Karpas-422 (cell line): ENCODE measurements around the gene ALDH8A1. TPM values are rescaled to one million over a fixed set of nuclear protein-coding genes. Genes with fewer than 3 reads are reported as not detected.

Source experiments
- DNase-seq: peaks from one replicate; pipeline ENCODE4 v3.0.0-alpha.2; 2015
- H2AFZ ChIP-seq: fragments of 200-600 bp; sonication (generic); 2 replicates; pipeline ENCODE4 v1.6.1; 2014; ENCODE audit warnings: antibody characterized with exemption, low read length, mixed read lengths
- H3K27ac ChIP-seq: fragments of 200-600 bp; sonication (generic); 2 replicates; pipeline ENCODE4 v1.5.1; 2014; ENCODE audit warnings: mild to moderate bottlenecking, low read length, moderate library complexity
- H3K27me3 ChIP-seq: fragments of 200-600 bp; sonication (generic); 2 replicates; pipeline ENCODE4 v1.6.1; 2014; ENCODE audit warnings: low read length, mixed read lengths
- H3K36me3 ChIP-seq: fragments of 200-600 bp; sonication (generic); 2 replicates; pipeline ENCODE4 v1.6.1; 2014; ENCODE audit warnings: low read length, mixed read lengths; ENCODE audit not compliant: insufficient read depth
- H3K4me1 ChIP-seq: fragments of 200-600 bp; sonication (generic); 2 replicates; pipeline ENCODE4 v1.6.1; 2014; ENCODE audit warnings: mild to moderate bottlenecking, low read length, mixed read lengths
- H3K4me2 ChIP-seq: fragments of 200-600 bp; sonication (generic); 2 replicates; pipeline ENCODE4 v1.6.1; 2014; ENCODE audit warnings: low read length, low read depth, mild to moderate bottlenecking; ENCODE audit not compliant: poor library complexity, severe bottlenecking
- H3K4me3 ChIP-seq: fragments of 200-600 bp; sonication (generic); 2 replicates; pipeline ENCODE4 v1.5.1; 2014; ENCODE audit warnings: mild to moderate bottlenecking, antibody characterized with exemption, low read length, mixed read lengths
- H3K79me2 ChIP-seq: fragments of 200-600 bp; sonication (generic); 2 replicates; pipeline ENCODE4 v1.6.1; 2014; ENCODE audit warnings: mild to moderate bottlenecking, low read length, mixed read lengths
- H3K9ac ChIP-seq: fragments of 200-600 bp; sonication (generic); 2 replicates; pipeline ENCODE4 v1.6.0; 2014; ENCODE audit warnings: low read length
- H3K9me2 ChIP-seq: fragments of 200-600 bp; sonication (generic), shearing (Covaris generic); replicated peaks from 2 replicates; pipeline ENCODE4 v1.6.0; 2014; ENCODE audit warnings: mild to moderate bottlenecking, low read length, moderate library complexity; ENCODE audit not compliant: insufficient read depth
- H3K9me3 ChIP-seq: fragments of 300-700, 200-600 bp; sonication (generic); 2 replicates; pipeline ENCODE4 v1.6.1; 2014; ENCODE audit warnings: low read length, mixed read lengths
- H4K20me1 ChIP-seq: fragments of 200-600 bp; sonication (generic); 2 replicates; pipeline ENCODE4 v1.6.1; 2014; ENCODE audit warnings: mild to moderate bottlenecking, antibody characterized with exemption, low read length, low read depth; ENCODE audit not compliant: insufficient read depth
- total RNA-seq: library from RNA; depleted of rRNA; stranded (reverse); fragments of >200 nt; shearing (Covaris generic); gene quantifications from 2 replicates; pipeline ENCODE4 v1.2.3, GENCODE V29; 2014; ENCODE audit warnings: low replicate concordance; rRNA removed

Gene ALDH8A1, protein sequence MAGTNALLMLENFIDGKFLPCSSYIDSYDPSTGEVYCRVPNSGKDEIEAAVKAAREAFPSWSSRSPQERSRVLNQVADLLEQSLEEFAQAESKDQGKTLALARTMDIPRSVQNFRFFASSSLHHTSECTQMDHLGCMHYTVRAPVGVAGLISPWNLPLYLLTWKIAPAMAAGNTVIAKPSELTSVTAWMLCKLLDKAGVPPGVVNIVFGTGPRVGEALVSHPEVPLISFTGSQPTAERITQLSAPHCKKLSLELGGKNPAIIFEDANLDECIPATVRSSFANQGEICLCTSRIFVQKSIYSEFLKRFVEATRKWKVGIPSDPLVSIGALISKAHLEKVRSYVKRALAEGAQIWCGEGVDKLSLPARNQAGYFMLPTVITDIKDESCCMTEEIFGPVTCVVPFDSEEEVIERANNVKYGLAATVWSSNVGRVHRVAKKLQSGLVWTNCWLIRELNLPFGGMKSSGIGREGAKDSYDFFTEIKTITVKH
- total RNA-seq = 0.47 TPM in 1 of 2 replicates, not detected in the other

DNA sequence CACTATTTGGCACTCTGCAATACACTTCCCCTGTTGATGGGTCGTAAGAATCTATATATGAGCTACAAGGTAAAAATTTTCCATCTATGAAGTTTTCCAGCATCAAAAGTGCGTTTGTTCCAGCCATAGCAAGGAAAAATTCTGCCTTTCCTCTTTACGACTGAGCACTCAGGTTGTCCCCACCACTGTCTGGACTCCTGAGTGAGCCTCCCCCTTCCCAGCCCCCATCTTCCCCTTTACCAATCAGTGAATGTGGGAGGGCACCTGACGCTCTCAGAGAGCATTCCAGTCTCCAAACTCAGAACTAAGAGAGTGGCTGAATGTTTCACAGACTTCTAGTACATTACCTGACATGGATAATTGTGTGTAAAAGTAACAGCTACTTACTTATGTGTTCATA lies at the start of gene ALDH8A1:
TSS of gene ALDH8A1 (minus strand) at position 175 of the 400 bp plus-strand sequence. CDS start at position 127, 48 bp downstream.
- H3K27me3 ChIP-seq = no peaks in the 10 kb centered on the region
- no peaks in the 10 kb centered on the region for H3K9me3 ChIP-seq
- no peak within 1 kb of the TSS for H3K4me2 ChIP-seq
- no peak within 1 kb of the TSS for H3K27ac ChIP-seq
- no peak within 1 kb of the TSS for H3K9ac ChIP-seq
- no peaks in the 10 kb centered on the region for H3K36me3 ChIP-seq
- H2AFZ ChIP-seq = no peak within 1 kb of the TSS
- DNase-seq = no peak
- H3K9me2 ChIP-seq = no peaks in the 10 kb centered on the region
- H3K79me2 ChIP-seq = no peaks in the 10 kb centered on the region
- H4K20me1 ChIP-seq = no peaks in the 10 kb centered on the region
- H3K4me1 ChIP-seq = peaks cover 4% of the 10 kb centered on the region
- H3K4me3 ChIP-seq = no peak within 1 kb of the TSS

DNA sequence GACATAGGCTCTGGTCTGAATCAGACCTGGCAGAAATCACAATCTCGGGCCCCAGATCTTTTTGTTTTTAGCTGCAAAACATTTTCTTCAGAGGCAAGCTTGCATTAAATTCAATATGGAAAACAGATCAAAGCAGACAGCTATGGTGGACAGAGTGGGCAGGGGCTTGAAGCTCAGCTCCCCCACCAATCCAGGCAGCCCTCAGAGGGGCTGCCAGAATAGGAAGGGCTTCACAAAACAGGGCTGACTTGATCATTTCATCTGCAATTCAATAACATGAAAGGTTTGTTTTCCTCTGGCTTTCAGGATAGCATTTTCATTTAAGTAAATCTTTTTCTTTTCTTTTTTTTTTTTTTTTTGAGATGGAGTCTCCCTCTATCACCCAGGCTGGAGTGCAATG lies 49.2 kb upstream of the ALDH8A1 start:
- Histone ChIP-seq H3K27ac (no peak overlapping the region), H3K79me2 (peaks cover 38% of the 10 kb centered on the region), H3K27me3 (no peaks in the 10 kb centered on the region), H3K9me3 (no peaks in the 10 kb centered on the region), H3K4me1 (peaks cover 16% of the 10 kb centered on the region), H2AFZ (no peak overlapping the region), H3K9me2 (no peaks in the 10 kb centered on the region), H3K4me2 (no peak overlapping the region), H3K9ac (no peak overlapping the region), H4K20me1 (no peaks in the 10 kb centered on the region), H3K36me3 (peaks cover 28% of the 10 kb centered on the region), H3K4me3 (no peak overlapping the region)
- DNase-seq = no peak

DNA sequence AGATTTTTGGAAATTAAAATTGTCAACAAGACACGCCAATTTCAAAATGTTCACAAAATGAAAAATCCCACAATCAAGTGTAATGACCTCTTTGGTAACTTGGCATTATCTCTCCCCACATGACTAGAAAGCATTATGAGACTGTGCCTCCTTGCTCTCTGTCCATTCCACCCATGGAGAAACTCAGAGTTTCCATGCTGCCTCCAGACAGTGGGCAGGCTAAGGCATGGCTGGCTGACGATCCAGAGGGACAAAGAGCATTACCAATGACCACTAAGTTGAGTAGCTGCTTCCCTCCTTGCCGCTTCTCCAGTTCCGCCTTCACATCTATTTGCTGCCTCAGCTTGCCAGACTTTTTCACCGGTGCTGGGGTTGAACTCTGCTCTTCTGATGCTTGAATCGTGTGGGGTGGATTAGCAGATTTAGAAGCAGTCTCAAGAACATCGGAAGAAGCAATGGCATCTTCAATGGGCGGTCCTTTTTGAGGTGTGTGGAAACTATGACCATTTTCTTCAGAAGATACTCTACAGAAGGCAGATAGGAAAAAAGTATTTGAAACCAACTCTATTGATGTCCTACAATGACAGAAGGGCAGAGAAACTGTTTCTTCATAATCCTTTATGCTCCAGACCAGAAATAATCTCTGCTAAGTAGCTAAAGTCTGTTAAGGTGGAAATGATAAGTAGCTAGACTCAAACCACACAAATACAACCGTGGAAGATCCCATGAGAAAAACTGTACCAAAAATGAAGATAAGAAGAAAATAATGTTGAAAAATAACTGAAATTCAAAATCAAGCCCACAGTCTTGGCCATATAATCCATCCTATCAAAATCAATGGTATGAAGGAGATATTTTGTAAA lies 47.5 kb upstream of the ALDH8A1 start:
- H3K9me3 ChIP-seq = no peaks in the 10 kb centered on the region
- H2AFZ ChIP-seq = no peak overlapping the region
- H4K20me1 ChIP-seq = no peaks in the 10 kb centered on the region
- peaks cover 37% of the 10 kb centered on the region for H3K79me2 ChIP-seq
- H3K4me2 ChIP-seq = no peak overlapping the region
- H3K9ac ChIP-seq = no peak overlapping the region
- peaks cover 6% of the 10 kb centered on the region for H3K4me1 ChIP-seq
- no peaks in the 10 kb centered on the region for H3K9me2 ChIP-seq
- no peaks in the 10 kb centered on the region for H3K27me3 ChIP-seq
- peaks cover 44% of the 10 kb centered on the region for H3K36me3 ChIP-seq
- H3K4me3 ChIP-seq = no peak overlapping the region
- DNase-seq = no peak
- H3K27ac ChIP-seq = no peak overlapping the region

DNA sequence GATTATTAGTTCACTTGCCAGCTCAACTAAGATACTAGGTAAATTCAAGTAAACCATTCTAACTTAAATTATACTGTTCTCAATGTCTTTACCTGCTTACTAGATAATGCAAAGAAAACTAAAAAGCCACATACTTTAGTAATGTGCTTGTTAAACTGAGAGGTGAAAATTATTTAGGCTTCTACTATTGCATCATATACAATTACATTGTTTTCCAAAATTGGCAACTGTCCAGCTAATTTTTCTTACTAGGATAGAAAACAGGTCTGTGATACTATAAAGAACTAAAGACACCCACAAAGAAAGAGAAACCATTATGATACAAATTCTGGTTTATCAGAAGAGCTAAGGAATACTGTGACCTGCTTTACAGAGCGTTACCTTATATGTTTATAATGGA lies 45.6 kb upstream of the ALDH8A1 start:
- no peak for DNase-seq
- H3K9me2 ChIP-seq = no peaks in the 10 kb centered on the region
- no peaks in the 10 kb centered on the region for H3K9me3 ChIP-seq
- no peak overlapping the region for H3K9ac ChIP-seq
- H3K36me3 ChIP-seq = peaks cover 52% of the 10 kb centered on the region
- no peaks in the 10 kb centered on the region for H3K27me3 ChIP-seq
- no peak overlapping the region for H3K4me2 ChIP-seq
- no peak overlapping the region for H3K27ac ChIP-seq
- H3K4me1 ChIP-seq = peaks cover 16% of the 10 kb centered on the region
- no peaks in the 10 kb centered on the region for H4K20me1 ChIP-seq
- no peak overlapping the region for H3K4me3 ChIP-seq
- peaks cover 27% of the 10 kb centered on the region for H3K79me2 ChIP-seq
- H2AFZ ChIP-seq = no peak overlapping the region

DNA sequence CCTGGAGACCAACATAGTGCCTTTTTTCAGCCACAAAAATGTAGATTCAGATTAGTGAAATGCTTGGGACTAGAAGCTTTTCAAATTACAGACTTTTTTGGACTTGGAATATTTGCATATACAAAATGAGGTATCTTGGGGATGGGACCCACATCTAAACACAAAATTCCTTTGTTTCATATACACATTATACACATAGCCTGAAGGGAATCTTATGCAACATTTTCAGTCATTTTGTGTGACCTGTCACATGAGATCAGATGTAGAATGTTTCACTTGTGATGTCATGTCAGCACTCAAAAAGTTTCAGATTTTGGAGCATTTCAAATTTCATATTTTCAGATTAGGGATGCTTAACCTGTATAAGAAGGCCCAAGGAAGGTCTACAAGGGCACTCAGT lies 44.5 kb upstream of the ALDH8A1 start:
- H3K4me1 ChIP-seq = peaks cover 16% of the 10 kb centered on the region
- H3K4me2 ChIP-seq = no peak overlapping the region
- H3K9me2 ChIP-seq = no peaks in the 10 kb centered on the region
- H4K20me1 ChIP-seq = no peaks in the 10 kb centered on the region
- no peak overlapping the region for H2AFZ ChIP-seq
- no peak for DNase-seq
- no peaks in the 10 kb centered on the region for H3K9me3 ChIP-seq
- no peaks in the 10 kb centered on the region for H3K27me3 ChIP-seq
- H3K27ac ChIP-seq = no peak overlapping the region
- no peak overlapping the region for H3K4me3 ChIP-seq
- peaks cover 52% of the 10 kb centered on the region for H3K36me3 ChIP-seq
- H3K9ac ChIP-seq = no peak overlapping the region
- peaks cover 21% of the 10 kb centered on the region for H3K79me2 ChIP-seq

DNA sequence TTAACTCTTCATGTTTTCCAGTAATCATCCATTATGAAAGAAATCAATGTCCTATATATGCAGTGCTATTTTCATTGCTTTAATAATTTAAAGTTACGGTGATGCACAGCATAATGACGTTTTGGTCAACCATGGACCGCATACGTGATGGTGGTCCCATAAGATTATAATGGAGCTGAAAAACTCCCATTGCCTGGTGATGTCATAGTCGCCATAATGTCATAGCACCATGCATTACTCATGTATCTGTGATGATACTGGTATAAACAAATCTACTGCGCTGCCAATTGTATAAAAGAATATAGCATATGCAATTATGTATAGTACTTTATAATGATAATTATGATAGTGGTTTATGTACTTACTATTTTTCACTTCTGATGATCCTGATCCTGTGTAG lies 42.3 kb upstream of the ALDH8A1 start:
- Histone ChIP-seq H3K9me3 (no peaks in the 10 kb centered on the region), H3K4me1 (peaks cover 11% of the 10 kb centered on the region), H3K9ac (no peak overlapping the region), H4K20me1 (no peaks in the 10 kb centered on the region), H3K27me3 (no peaks in the 10 kb centered on the region), H3K36me3 (peaks cover 49% of the 10 kb centered on the region), H3K27ac (no peak overlapping the region), H3K4me2 (no peak overlapping the region), H3K9me2 (no peaks in the 10 kb centered on the region), H3K79me2 (peaks cover 16% of the 10 kb centered on the region; the same call in 1 of the 2 replicates), H2AFZ (no peak overlapping the region), H3K4me3 (no peak overlapping the region)
- DNase-seq = no peak

DNA sequence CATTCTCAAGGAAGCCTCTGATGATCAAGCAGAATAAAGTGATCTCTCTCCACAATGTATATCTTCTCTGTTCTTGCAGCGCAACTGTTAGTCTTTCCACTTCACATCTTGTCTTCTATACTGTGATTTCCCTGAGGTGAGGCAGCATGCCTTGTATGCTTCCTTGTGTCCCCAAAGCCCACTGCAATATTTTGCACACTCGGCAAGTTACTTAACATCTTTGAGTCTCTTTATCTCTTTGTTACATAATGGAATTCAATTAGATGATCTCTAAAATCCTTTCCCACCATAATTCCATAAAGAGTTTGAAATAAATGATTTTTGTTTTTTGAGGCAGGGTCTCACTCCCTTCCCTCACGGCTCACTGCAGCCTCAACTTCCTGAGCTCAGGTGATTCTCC lies 40.4 kb upstream of the ALDH8A1 start:
- Histone ChIP-seq H4K20me1 (no peaks in the 10 kb centered on the region), H3K79me2 (peaks cover 13% of the 10 kb centered on the region; the same call in 1 of the 2 replicates), H3K27me3 (no peaks in the 10 kb centered on the region), H3K4me3 (no peak overlapping the region), H3K27ac (no peak overlapping the region), H3K36me3 (peaks cover 36% of the 10 kb centered on the region), H3K4me2 (no peak overlapping the region), H3K9ac (no peak overlapping the region), H2AFZ (no peak overlapping the region), H3K4me1 (peaks cover 11% of the 10 kb centered on the region), H3K9me2 (no peaks in the 10 kb centered on the region), H3K9me3 (no peaks in the 10 kb centered on the region)
- no peak for DNase-seq

DNA sequence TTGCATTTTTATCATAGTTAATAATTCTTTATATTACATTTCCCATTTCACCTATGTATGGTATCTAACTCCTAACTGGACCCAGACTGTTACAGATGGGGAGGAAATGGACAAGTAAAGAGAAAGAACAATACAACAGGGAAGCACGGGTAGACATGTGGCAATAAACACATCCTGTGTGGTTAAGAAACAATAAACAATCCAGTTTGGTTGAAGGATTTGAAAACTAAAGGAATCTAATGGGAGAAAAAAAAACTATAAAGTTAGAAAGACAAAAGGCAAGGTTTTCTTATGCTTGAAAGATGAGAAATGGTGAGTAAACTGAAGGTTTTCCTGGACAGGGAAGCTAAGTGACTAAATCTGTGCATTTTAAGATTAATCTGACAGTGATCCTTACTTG lies 34.9 kb upstream of the ALDH8A1 start:
- no peaks in the 10 kb centered on the region for H3K9me2 ChIP-seq
- H3K9ac ChIP-seq = no peak overlapping the region
- no peak overlapping the region for H3K4me2 ChIP-seq
- peaks cover 6% of the 10 kb centered on the region; the same call in 1 of the 2 replicates for H3K79me2 ChIP-seq
- H4K20me1 ChIP-seq = no peaks in the 10 kb centered on the region
- H3K4me3 ChIP-seq = no peak overlapping the region
- H3K27ac ChIP-seq = no peak overlapping the region
- peaks cover 29% of the 10 kb centered on the region for H3K36me3 ChIP-seq
- H2AFZ ChIP-seq = no peak overlapping the region
- DNase-seq = no peak
- no peaks in the 10 kb centered on the region for H3K27me3 ChIP-seq
- H3K4me1 ChIP-seq = no peaks in the 10 kb centered on the region
- H3K9me3 ChIP-seq = no peaks in the 10 kb centered on the region
